Mesenchymal stem cell (in vitro differentiated cells and primary cell): ENCODE results near the gene CAPZA1.

Source experiments
- DNase-seq: peaks from one replicate; pipeline ENCODE4 v3.0.0-alpha.2; 2013
- H2AFZ ChIP-seq: one replicate; pipeline ENCODE4 v1.6.1; 2013; ENCODE audit warnings: low read depth, mild to moderate bottlenecking, control low read depth, inconsistent platforms, low read length, moderate library complexity
- H2AK5ac ChIP-seq: 2 replicates; pipeline ENCODE4 v1.6.1; 2013; ENCODE audit warnings: low read length, moderate library complexity, mild to moderate bottlenecking, inconsistent platforms; ENCODE audit not compliant: severe bottlenecking
- H2BK120ac ChIP-seq: one replicate; pipeline ENCODE4 v1.6.1; 2013; ENCODE audit warnings: low read depth, mild to moderate bottlenecking, inconsistent platforms, low read length, moderate library complexity
- H2BK12ac ChIP-seq, 2 experiments: one replicate each; pipeline ENCODE4 v1.6.1; 2013; ENCODE audit warnings: inconsistent platforms in 2 of 2, low read length in 2 of 2, mild to moderate bottlenecking in 2 of 2, moderate library complexity in 2 of 2, control low read depth in 1 of 2
- H2BK15ac ChIP-seq: one replicate; pipeline ENCODE4 v1.6.1; 2013; ENCODE audit warnings: mild to moderate bottlenecking, low read depth, inconsistent platforms; ENCODE audit not compliant: poor library complexity, severe bottlenecking
- H2BK5ac ChIP-seq: 2 replicates; pipeline ENCODE4 v1.6.1; 2013; ENCODE audit warnings: low read depth, mild to moderate bottlenecking, low read length, control low read depth, inconsistent platforms; ENCODE audit not compliant: poor library complexity, severe bottlenecking
- H3K14ac ChIP-seq, 2 experiments: one replicate each; pipeline ENCODE4 v1.6.1; 2013; ENCODE audit warnings: inconsistent platforms in 2 of 2, low read length in 2 of 2, control low read depth in 1 of 2, mild to moderate bottlenecking in 1 of 2, moderate library complexity in 1 of 2
- H3K18ac ChIP-seq, 2 experiments: one replicate each; pipeline ENCODE4 v1.6.1; 2013; ENCODE audit warnings: inconsistent platforms in 2 of 2, low read length in 2 of 2, control low read depth in 1 of 2, low read depth in 1 of 2, mild to moderate bottlenecking in 1 of 2
- H3K23ac ChIP-seq, 2 experiments: one replicate each; pipeline ENCODE4 v1.6.1; 2013; ENCODE audit warnings: inconsistent platforms in 2 of 2, low read length in 2 of 2, mild to moderate bottlenecking in 2 of 2, moderate library complexity in 2 of 2, control low read depth in 1 of 2
- H3K27ac ChIP-seq: 2 replicates; pipeline ENCODE4 v1.5.1; 2013; ENCODE audit warnings: mild to moderate bottlenecking, moderate library complexity, low read length, control low read depth, inconsistent platforms; ENCODE audit not compliant: poor library complexity, severe bottlenecking
- H3K27me3 ChIP-seq, 2 experiments: 2 replicates each; pipeline versions ENCODE4 v1.6.1 to v1.7.0; 2013; ENCODE audit warnings: low read length in 2 of 2, mild to moderate bottlenecking in 2 of 2, moderate library complexity in 2 of 2, control low read depth in 1 of 2, inconsistent platforms in 1 of 2; ENCODE audit not compliant: control insufficient read depth in 1 of 2, insufficient read depth in 1 of 2
- H3K36me3 ChIP-seq, 2 experiments: 2 replicates each; pipeline versions ENCODE4 v1.6.1 to v1.7.0; 2013; ENCODE audit warnings: low read length in 2 of 2, control low read depth in 1 of 2, inconsistent platforms in 1 of 2, low read depth in 1 of 2, mild to moderate bottlenecking in 1 of 2; ENCODE audit not compliant: insufficient read depth in 2 of 2, control insufficient read depth in 1 of 2
- H3K4ac ChIP-seq, 2 experiments: one replicate each; pipeline ENCODE4 v1.6.1; 2013; ENCODE audit warnings: inconsistent platforms in 2 of 2, low read length in 2 of 2, mild to moderate bottlenecking in 2 of 2, moderate library complexity in 2 of 2, control low read depth in 1 of 2, low read depth in 1 of 2
- H3K4me1 ChIP-seq: 2 replicates; pipeline ENCODE4 v1.6.1; 2013; ENCODE audit warnings: low read depth, low read length, control low read depth; ENCODE audit not compliant: control insufficient read depth, insufficient read depth
- H3K4me2 ChIP-seq: 2 replicates; pipeline ENCODE4 v1.6.1; 2013; ENCODE audit warnings: low read length, mild to moderate bottlenecking, inconsistent platforms; ENCODE audit not compliant: poor library complexity, severe bottlenecking
- H3K4me3 ChIP-seq, 2 experiments: 2 replicates each; pipeline versions ENCODE4 v1.5.1 to v1.7.0; 2013; ENCODE audit warnings: low read length in 2 of 2, mild to moderate bottlenecking in 2 of 2, control low read depth in 1 of 2, low read depth in 1 of 2; ENCODE audit not compliant: insufficient read depth in 1 of 2
- H3K79me1 ChIP-seq: replicated peaks from 2 replicates; pipeline ENCODE4 v1.6.1; 2013; ENCODE audit warnings: mild to moderate bottlenecking, control low read depth, low read length, inconsistent platforms; ENCODE audit not compliant: poor library complexity, severe bottlenecking
- H3K9ac ChIP-seq: 2 replicates; pipeline ENCODE4 v1.7.0; 2013; ENCODE audit warnings: mild to moderate bottlenecking, low read length, moderate library complexity
- H3K9me3 ChIP-seq: 2 replicates; pipeline ENCODE4 v1.7.0; 2013; ENCODE audit warnings: mild to moderate bottlenecking, low read length; ENCODE audit not compliant: control insufficient read depth
- H4K8ac ChIP-seq: one replicate; pipeline ENCODE4 v1.6.1; 2013; ENCODE audit warnings: inconsistent platforms, mild to moderate bottlenecking, low read length, moderate library complexity
- H4K91ac ChIP-seq: one replicate; pipeline ENCODE4 v1.6.1; 2013; ENCODE audit warnings: mild to moderate bottlenecking, low read length, inconsistent platforms
- WGBS: methylation state at CpG from one replicate; pipeline ENCODE4 v1.1.7; 2013; ENCODE audit warnings: mixed read lengths; 5-methylcytosine and 5-hydroxymethylcytosine counted together

The CAPZA1 gene

GRCh38 chr1:112708002-112708448 is 88.4 kb downstream of the CAPZA1 start:
- Histone ChIP-seq H3K14ac (no peak overlapping the region), H2BK12ac (no peak overlapping the region), H3K79me1 (peaks cover 1% of the 10 kb centered on the region), H3K36me3 (peaks cover 10 to 22% of the 10 kb centered on the region in 2 experiments), H3K9me3 (no peaks in the 10 kb centered on the region), H3K4me1 (peaks cover 26% of the 10 kb centered on the region), H3K4ac (no peak overlapping the region), H3K4me2 (peak overlapping the region; percentile 20), H3K27me3 (no peaks in the 10 kb centered on the region), H2BK5ac (no peak overlapping the region), H3K18ac (no peak overlapping the region), H3K23ac (no peak overlapping the region), H3K27ac (no peak overlapping the region), H2BK15ac (no peak overlapping the region), H4K91ac (no peak overlapping the region), H4K8ac (no peak overlapping the region), H2BK120ac (no peak overlapping the region), H2AK5ac (peak overlapping the region; percentile 34), H3K9ac (peak overlapping the region; percentile 88), H2AFZ (no peak overlapping the region), H3K4me3 (peak overlapping the region in 1 of 2 experiments; percentile 90)
- no peak for DNase-seq
- WGBS, result 78% methylated on average over 6 of the region's 6 CpGs

- no peak overlapping the region for H2BK5ac ChIP-seq
- no peak overlapping the region for H3K18ac ChIP-seq
- no peak overlapping the region for H3K23ac ChIP-seq
- no peak overlapping the region for H3K4me3 ChIP-seq
- H3K4me2 ChIP-seq, result no peak overlapping the region
- 100% methylated on average over 2 of the region's 3 CpGs for WGBS
- no peak overlapping the region for H4K91ac ChIP-seq
- no peaks in the 10 kb centered on the region for H3K9me3 ChIP-seq
- no peak overlapping the region for H2BK120ac ChIP-seq
- H3K79me1 ChIP-seq, result peaks cover 1% of the 10 kb centered on the region
- no peak overlapping the region for H2AK5ac ChIP-seq
- peaks cover 25% of the 10 kb centered on the region for H3K4me1 ChIP-seq
- no peak for DNase-seq
- H3K27me3 ChIP-seq, result peaks cover 0 to 4% of the 10 kb centered on the region in 2 experiments
- no peak overlapping the region for H4K8ac ChIP-seq
- peaks cover 6 to 18% of the 10 kb centered on the region in 2 experiments for H3K36me3 ChIP-seq
- H2BK15ac ChIP-seq, result no peak overlapping the region
- no peak overlapping the region for H3K4ac ChIP-seq
- no peak overlapping the region for H3K14ac ChIP-seq
- no peak overlapping the region for H3K27ac ChIP-seq
- H2BK12ac ChIP-seq, result no peak overlapping the region
- H3K9ac ChIP-seq, result no peak overlapping the region
- no peak overlapping the region for H2AFZ ChIP-seq
Observed at GRCh38 chr1:112708489-112708888, 88.9 kb downstream of the CAPZA1 start.

- H3K4me2 ChIP-seq, result no peak overlapping the region
- H4K91ac ChIP-seq, result no peak overlapping the region
- no peak overlapping the region for H3K27ac ChIP-seq
- no peak for DNase-seq
- H3K23ac ChIP-seq, result peak overlapping the region in 1 of 2 experiments; percentile 10
- no peak overlapping the region for H2AFZ ChIP-seq
- H3K36me3 ChIP-seq, result peaks cover 0 to 12% of the 10 kb centered on the region in 2 experiments
- no peak overlapping the region for H2AK5ac ChIP-seq
- peaks cover 1% of the 10 kb centered on the region for H3K79me1 ChIP-seq
- H3K14ac ChIP-seq, result no peak overlapping the region
- H2BK15ac ChIP-seq, result no peak overlapping the region
- no peak overlapping the region for H3K4me3 ChIP-seq
- H3K27me3 ChIP-seq, result peaks cover 0 to 6% of the 10 kb centered on the region in 2 experiments
- H3K9ac ChIP-seq, result no peak overlapping the region
- peaks cover 23% of the 10 kb centered on the region for H3K4me1 ChIP-seq
- no peak overlapping the region for H4K8ac ChIP-seq
- no peak overlapping the region for H2BK5ac ChIP-seq
- WGBS, result 95% methylated on average over 7 of the region's 7 CpGs
- H2BK120ac ChIP-seq, result no peak overlapping the region
- no peak overlapping the region for H3K4ac ChIP-seq
- no peaks in the 10 kb centered on the region for H3K9me3 ChIP-seq
- no peak overlapping the region for H2BK12ac ChIP-seq
- no peak overlapping the region for H3K18ac ChIP-seq
Observed at GRCh38 chr1:112710159-112710558, 90.5 kb downstream of the CAPZA1 start.

- Histone ChIP-seq H3K14ac (no peak overlapping the region), H2BK120ac (no peak overlapping the region), H3K4me3 (no peak overlapping the region), H2BK15ac (no peak overlapping the region), H2AFZ (no peak overlapping the region), H3K27ac (no peak overlapping the region), H2AK5ac (no peak overlapping the region), H3K9me3 (no peaks in the 10 kb centered on the region), H3K9ac (no peak overlapping the region), H3K18ac (no peak overlapping the region), H2BK12ac (no peak overlapping the region), H3K4ac (no peak overlapping the region), H2BK5ac (no peak overlapping the region), H3K27me3 (peaks cover 0 to 6% of the 10 kb centered on the region in 2 experiments), H3K4me2 (no peak overlapping the region), H3K23ac (peak overlapping the region in 1 of 2 experiments; percentile 10), H3K4me1 (peaks cover 24% of the 10 kb centered on the region), H4K8ac (no peak overlapping the region), H3K79me1 (peaks cover 1% of the 10 kb centered on the region), H3K36me3 (peaks cover 0 to 12% of the 10 kb centered on the region in 2 experiments), H4K91ac (no peak overlapping the region)
- DNase-seq, result no peak
- WGBS, result 88% methylated on average over 2 of the region's 3 CpGs
Observed at GRCh38 chr1:112710586-112710985, 91.0 kb downstream of the CAPZA1 start.
